ENCODE data around the gene NSD2.

NSD2 gene

DNA sequence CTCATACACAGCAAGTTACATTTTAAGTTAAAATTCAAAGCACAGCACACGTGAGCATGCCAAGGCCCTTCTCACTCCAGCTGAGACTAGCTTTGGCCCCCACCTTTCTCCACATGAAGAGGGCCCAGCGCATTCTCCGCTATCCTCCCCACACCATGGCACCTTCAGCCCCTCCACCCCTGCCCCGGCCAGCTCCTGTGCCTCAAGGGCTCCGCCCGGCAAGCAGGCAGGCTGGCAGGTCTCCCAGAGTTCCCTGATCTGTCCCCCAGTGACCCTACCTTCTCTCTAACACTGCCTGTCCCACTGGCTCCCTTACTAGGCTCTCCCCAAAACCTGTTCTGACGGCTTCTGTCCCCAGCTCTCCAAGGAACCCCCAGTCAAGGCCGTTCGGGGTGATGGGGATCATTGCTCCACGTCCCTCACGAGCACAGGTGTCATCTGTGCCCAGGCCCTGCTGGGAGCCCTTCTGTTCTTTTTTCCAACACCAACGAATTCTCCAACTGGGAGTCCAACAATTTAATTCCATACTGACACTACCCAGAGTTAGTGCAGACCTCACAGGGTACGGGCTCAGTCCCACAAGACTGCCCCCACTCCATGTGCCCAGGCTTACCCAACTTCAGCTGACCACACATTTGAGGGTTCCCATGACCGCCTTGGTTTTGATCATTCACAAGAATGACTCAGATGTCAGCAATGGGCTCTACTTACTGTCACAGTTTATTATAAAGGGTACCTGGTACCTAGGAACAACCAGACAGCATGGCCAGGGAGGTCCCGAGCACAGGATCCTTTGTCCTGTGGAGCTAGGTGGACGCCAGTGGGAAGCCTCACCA, 19.4 kb upstream of the NSD2 start:
- no peaks in the 10 kb centered on the region for H3F3A ChIP-seq (ENCODE audit: insufficient read depth)
- no peak overlapping the region for H3K4me3 ChIP-seq (ENCODE audit: insufficient read depth, low read length, poor library complexity, severe bottlenecking)
- no peaks in the 10 kb centered on the region for H3K27me3 ChIP-seq (ENCODE audit: low read length)
- no peak overlapping the region for H3K9ac ChIP-seq (ENCODE audit: low read length)
- no peaks in the 10 kb centered on the region for H3K9me2 ChIP-seq (replicated peaks; ENCODE audit: insufficient read depth, low read length)
- no peaks in the 10 kb centered on the region for H4K20me1 ChIP-seq (ENCODE audit: low read depth, low read length)
- H3K79me2 ChIP-seq (ENCODE audit: insufficient read depth, low read length), result peaks cover 64% of the 10 kb centered on the region
- no peak overlapping the region for H3K4me2 ChIP-seq (ENCODE audit: low read depth, low read length, poor library complexity, severe bottlenecking)
- TF ChIP-seq EZH2phosphoT487 (conservative IDR thresholded peaks at IDR 0.05; ENCODE audit: low read length), result no peak
- H3K36me3 ChIP-seq (ENCODE audit: low read length), result no peaks in the 10 kb centered on the region
- no peak overlapping the region for H2AFZ ChIP-seq (ENCODE audit: low read depth, low read length, severe bottlenecking)
- no peaks in the 10 kb centered on the region for H3K9me3 ChIP-seq (ENCODE audit: insufficient read depth, low read length)
- H3K27ac ChIP-seq (ENCODE audit: low read depth, low read length), result no peak overlapping the region

DNA sequence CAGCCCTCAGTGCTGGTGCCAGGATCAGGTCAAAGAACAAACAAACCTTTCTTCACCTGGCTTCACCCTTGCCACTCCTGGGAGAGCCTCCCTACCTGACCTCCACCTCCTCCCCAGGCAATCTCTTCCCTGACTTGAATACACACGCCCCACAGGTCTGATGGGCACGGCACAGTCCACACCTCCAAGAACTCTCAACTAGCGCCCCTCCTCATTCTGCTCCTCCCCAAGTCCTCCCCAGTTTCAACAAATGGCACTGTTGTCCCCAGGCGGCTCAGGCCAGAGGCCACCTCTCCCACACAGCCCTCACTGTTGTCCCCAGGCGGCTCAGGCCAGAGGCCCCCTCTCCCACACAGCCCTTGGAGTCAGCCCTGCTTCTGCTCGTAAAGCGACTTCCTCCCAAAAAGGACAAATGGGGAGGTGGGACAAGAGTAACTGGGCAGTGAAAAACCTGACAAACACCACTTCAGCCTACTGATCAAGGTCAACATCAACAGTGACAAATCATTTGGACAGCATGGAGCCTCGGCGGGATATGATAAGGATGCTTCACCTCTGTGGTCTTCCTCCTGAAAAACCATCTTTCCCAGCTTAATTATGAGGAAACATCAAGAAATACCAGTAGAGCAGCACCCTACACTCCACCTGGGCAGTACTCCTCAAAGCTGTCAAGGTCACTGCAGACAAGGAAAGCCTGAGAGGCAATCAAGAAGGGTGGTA, 18.1 kb upstream of the NSD2 start:
- no peaks in the 10 kb centered on the region for H3K27me3 ChIP-seq (ENCODE audit: low read length)
- H2AFZ ChIP-seq (ENCODE audit: low read depth, low read length, severe bottlenecking), result no peak overlapping the region
- H3K9me2 ChIP-seq (replicated peaks; ENCODE audit: insufficient read depth, low read length), result no peaks in the 10 kb centered on the region
- no peak overlapping the region for H3K27ac ChIP-seq (ENCODE audit: low read depth, low read length)
- no peaks in the 10 kb centered on the region for H3F3A ChIP-seq (ENCODE audit: insufficient read depth)
- no peak overlapping the region for H3K4me3 ChIP-seq (ENCODE audit: insufficient read depth, low read length, poor library complexity, severe bottlenecking)
- no peaks in the 10 kb centered on the region for H4K20me1 ChIP-seq (ENCODE audit: low read depth, low read length)
- H3K36me3 ChIP-seq (ENCODE audit: low read length), result no peaks in the 10 kb centered on the region
- H3K9me3 ChIP-seq (ENCODE audit: insufficient read depth, low read length), result no peaks in the 10 kb centered on the region
- peaks cover 64% of the 10 kb centered on the region for H3K79me2 ChIP-seq (ENCODE audit: insufficient read depth, low read length)
- no peak overlapping the region for H3K4me2 ChIP-seq (ENCODE audit: low read depth, low read length, poor library complexity, severe bottlenecking)
- TF ChIP-seq, protein P1, sequence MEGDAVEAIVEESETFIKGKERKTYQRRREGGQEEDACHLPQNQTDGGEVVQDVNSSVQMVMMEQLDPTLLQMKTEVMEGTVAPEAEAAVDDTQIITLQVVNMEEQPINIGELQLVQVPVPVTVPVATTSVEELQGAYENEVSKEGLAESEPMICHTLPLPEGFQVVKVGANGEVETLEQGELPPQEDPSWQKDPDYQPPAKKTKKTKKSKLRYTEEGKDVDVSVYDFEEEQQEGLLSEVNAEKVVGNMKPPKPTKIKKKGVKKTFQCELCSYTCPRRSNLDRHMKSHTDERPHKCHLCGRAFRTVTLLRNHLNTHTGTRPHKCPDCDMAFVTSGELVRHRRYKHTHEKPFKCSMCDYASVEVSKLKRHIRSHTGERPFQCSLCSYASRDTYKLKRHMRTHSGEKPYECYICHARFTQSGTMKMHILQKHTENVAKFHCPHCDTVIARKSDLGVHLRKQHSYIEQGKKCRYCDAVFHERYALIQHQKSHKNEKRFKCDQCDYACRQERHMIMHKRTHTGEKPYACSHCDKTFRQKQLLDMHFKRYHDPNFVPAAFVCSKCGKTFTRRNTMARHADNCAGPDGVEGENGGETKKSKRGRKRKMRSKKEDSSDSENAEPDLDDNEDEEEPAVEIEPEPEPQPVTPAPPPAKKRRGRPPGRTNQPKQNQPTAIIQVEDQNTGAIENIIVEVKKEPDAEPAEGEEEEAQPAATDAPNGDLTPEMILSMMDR (IDR thresholded peaks at IDR 0.05; ENCODE audit: insufficient read depth, low read length, poor library complexity, severe bottlenecking), result no peak
- no peak for TF ChIP-seq EZH2phosphoT487 (conservative IDR thresholded peaks at IDR 0.05; ENCODE audit: low read length)
- H3K9ac ChIP-seq (ENCODE audit: low read length), result no peak overlapping the region

DNA sequence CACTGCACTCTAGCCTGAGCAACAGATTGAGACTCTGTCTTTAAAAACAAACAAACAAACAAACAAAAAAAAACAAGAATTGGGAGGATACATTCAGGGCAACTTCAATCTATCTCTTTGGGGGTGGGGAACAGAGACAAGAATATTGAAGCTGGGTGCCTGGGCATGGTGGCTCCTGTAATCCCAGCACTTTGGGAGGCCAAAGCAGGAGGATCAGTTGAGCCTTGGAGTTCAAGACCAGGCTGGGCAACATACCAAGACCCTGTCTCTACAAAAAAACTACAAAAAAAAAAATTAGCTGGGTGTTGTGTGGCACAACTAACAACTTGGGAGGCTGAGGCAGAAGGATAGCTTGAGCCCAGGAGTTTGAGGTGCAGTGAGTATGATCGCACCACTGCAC, 16.4 kb upstream of the NSD2 start:
- H3K4me3 ChIP-seq (ENCODE audit: insufficient read depth, low read length, poor library complexity, severe bottlenecking), result peak overlapping the region; percentile 84
- no peaks in the 10 kb centered on the region for H3K27me3 ChIP-seq (ENCODE audit: low read length)
- H3K9ac ChIP-seq (ENCODE audit: low read length), result peak overlapping the region; percentile 91
- no peaks in the 10 kb centered on the region for H3K9me2 ChIP-seq (replicated peaks; ENCODE audit: insufficient read depth, low read length)
- TF ChIP-seq, protein P1 (IDR thresholded peaks at IDR 0.05; ENCODE audit: insufficient read depth, low read length, poor library complexity, severe bottlenecking), result no peak
- no peak for TF ChIP-seq EZH2phosphoT487 (conservative IDR thresholded peaks at IDR 0.05; ENCODE audit: low read length)
- H4K20me1 ChIP-seq (ENCODE audit: low read depth, low read length), result no peaks in the 10 kb centered on the region
- no peaks in the 10 kb centered on the region for H3K9me3 ChIP-seq (ENCODE audit: insufficient read depth, low read length)
- peaks cover 58% of the 10 kb centered on the region for H3K79me2 ChIP-seq (ENCODE audit: insufficient read depth, low read length)
- H3K4me2 ChIP-seq (ENCODE audit: low read depth, low read length, poor library complexity, severe bottlenecking), result peak overlapping the region; percentile 67
- no peaks in the 10 kb centered on the region for H3F3A ChIP-seq (ENCODE audit: insufficient read depth)
- no peak overlapping the region for H2AFZ ChIP-seq (ENCODE audit: low read depth, low read length, severe bottlenecking)
- H3K36me3 ChIP-seq (ENCODE audit: low read length), result no peaks in the 10 kb centered on the region
- H3K27ac ChIP-seq (ENCODE audit: low read depth, low read length), result no peak overlapping the region

All from SU-DHL-6 (cell line).